Measurements from ENCODE around the gene FRMD4A.

DNA sequence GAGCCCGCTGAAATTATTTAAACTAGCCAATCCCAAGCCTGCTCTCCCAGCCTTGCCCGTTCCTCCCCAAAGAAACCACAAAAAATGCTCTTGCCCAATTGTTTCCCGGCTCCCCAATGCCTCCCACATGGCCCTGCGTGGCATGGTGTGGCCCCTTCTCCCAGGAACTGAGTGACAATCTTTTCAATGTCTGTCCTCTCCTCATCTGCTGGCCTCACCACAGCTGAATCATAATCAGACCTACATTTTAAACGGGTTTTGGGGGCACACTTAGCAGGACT, 542.5 kb downstream of the FRMD4A start:
- TF ChIP-seq, protein P1, sequence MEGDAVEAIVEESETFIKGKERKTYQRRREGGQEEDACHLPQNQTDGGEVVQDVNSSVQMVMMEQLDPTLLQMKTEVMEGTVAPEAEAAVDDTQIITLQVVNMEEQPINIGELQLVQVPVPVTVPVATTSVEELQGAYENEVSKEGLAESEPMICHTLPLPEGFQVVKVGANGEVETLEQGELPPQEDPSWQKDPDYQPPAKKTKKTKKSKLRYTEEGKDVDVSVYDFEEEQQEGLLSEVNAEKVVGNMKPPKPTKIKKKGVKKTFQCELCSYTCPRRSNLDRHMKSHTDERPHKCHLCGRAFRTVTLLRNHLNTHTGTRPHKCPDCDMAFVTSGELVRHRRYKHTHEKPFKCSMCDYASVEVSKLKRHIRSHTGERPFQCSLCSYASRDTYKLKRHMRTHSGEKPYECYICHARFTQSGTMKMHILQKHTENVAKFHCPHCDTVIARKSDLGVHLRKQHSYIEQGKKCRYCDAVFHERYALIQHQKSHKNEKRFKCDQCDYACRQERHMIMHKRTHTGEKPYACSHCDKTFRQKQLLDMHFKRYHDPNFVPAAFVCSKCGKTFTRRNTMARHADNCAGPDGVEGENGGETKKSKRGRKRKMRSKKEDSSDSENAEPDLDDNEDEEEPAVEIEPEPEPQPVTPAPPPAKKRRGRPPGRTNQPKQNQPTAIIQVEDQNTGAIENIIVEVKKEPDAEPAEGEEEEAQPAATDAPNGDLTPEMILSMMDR (IDR thresholded peaks at IDR 0.05): no peak
- no peak for TF ChIP-seq POLR2A (IDR thresholded peaks at IDR 0.05)

All from uterus (tissue), 2 donors.